HG03432 (cell line): ENCODE data around the gene MAD1L1.

ENCODE experiments used
- ATAC-seq: cut with Tn5 transposase; IDR thresholded peaks from one replicate; pipeline ENCODE4 v1.9.1; 2021; ENCODE audit warnings: mild to moderate bottlenecking, moderate library complexity; ENCODE audit not compliant: unreplicated experiment

MAD1L1 gene

GRCh38 chr7:1781369-1781768 lies 451.4 kb downstream of the MAD1L1 start:
- ATAC-seq: no peak

DNA sequence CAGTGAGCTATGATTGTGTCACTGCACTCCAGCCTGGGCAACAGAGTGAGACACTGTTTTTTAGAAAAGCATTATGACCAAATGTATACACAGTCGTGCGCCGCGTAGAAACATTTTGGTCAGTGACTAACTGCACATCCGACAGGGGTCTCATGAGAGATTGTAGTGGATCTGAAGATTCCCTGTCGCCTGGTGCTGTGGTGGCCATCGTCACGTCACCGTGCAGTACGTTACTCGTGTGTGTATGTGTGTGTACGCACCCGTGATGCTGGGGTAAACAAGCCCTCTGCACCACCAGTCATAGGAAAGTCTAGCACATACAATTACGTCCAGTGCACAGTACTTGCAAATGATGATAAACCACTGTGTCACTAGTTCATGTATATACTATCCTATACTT lies 453.3 kb downstream of the MAD1L1 start:
- ATAC-seq: no peak

GRCh38 chr7:1777122-1777521 lies 455.6 kb downstream of the MAD1L1 start:
- no peak for ATAC-seq

- ATAC-seq: no peak
Observed at GRCh38 chr7:1775389-1775788, 457.4 kb downstream of the MAD1L1 start.

- no peak for ATAC-seq
Observed at GRCh38 chr7:1770331-1770730, 462.4 kb downstream of the MAD1L1 start.

- ATAC-seq: no peak
Observed at GRCh38 chr7:1769286-1770200, 463.2 kb downstream of the MAD1L1 start.

GRCh38 chr7:1768832-1769231 lies 463.9 kb downstream of the MAD1L1 start:
- ATAC-seq: no peak

- no peak for ATAC-seq
Observed at GRCh38 chr7:1767524-1767923, 465.2 kb downstream of the MAD1L1 start.
